CD4-positive, alpha-beta T cell treated with Interleukin-17A for 4 hours (primary cell): ENCODE data around the gene EEA1.
A peak's percentile ranks its signal among the peaks of the same experiment; 100 is the strongest.
"Not testable (repeated sequence)": the region's sequence is repeated elsewhere in the genome, so short reads cannot be mapped to it uniquely, and the experiment has no call there.

Experiments
- DNase-seq: peaks from one replicate; pipeline ENCODE4 v3.0.0-alpha.2; 2020; ENCODE audit warnings: mixed read lengths

Gene EEA1

DNA sequence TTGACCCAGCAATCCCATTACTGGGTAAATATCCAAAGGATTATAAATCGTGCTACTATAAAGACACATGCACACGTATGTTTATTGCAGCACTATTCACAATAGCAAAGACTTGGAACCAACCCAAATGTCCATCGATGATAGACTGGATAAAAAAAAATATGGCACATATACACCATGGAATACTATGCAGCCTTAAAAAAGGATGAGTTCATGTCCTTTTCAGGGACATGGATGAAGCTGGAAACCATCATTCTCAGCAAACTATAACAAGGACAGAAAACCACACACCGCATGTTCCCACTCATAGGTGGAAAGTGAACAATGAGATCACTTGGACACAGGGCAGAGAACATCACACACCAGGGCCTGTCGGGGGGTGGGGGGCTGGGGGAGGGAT is 134.7 kb downstream of the EEA1 start:
- DNase-seq: not testable (repeated sequence)

DNA sequence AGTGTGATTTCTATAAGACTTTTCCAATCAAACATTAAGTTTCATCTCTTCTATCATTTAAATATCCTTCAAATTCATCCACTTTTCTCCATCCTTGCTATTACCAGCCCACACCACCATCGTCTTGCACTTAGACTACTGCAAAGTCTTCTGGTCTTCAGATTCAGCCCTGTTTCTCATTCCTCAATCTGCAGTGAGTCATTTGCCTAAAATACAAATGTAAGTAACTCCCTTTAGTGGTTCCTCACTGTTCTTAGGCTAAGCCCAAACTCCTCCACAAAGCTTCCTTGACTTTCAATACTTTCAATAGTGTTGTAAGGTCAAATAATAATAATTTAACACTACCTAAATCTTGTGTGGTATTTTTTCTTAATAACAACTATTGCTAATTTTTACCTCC is 143.1 kb downstream of the EEA1 start:
- DNase-seq: no peak

- no peak for DNase-seq
Observed at GRCh38 chr12:92785563-92785950, 143.5 kb downstream of the EEA1 start.

DNA sequence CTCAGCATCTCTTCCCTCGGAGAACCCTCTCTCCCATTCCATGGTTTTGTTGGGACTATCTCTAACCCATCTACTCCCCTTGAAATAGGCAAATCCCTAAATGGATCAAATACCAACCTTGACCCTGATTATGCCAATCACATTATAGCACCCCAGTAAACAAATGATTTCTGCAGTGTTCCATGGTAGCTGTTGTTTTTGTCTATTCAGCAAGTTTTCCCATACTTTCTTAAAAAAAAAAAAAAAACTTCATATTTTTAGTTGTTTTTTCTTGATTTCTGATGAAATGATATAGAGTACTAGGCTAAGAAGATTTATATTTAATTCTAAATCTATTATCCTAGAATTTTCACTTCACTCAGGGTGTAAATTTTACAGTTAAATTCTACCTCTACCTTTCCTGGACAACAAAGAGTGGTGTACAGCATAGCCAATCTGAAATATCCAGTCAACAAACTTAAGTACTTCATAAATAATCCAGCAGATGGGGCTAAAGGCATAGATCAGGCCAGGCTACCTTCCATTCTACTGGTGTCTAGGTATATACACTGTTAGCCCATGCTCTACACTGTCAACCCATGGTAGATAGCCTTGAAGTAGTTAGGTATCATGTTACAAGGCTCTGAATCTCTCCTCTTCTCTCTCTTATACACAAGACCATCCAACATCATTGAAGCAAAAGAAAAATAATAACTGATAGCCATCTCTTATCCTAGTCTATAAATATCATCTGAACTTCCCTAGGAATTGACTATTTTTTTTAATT is 144.1 kb downstream of the EEA1 start:
- DNase-seq: peak; percentile 22

- DNase-seq: no peak
Observed at GRCh38 chr12:92784356-92784755, 144.7 kb downstream of the EEA1 start.

GRCh38 chr12:92779902-92780301 is 149.2 kb downstream of the EEA1 start:
- no peak for DNase-seq

GRCh38 chr12:92778525-92778924 is 150.6 kb downstream of the EEA1 start:
- DNase-seq: no peak

GRCh38 chr12:92775416-92775815 is 153.7 kb downstream of the EEA1 start:
- DNase-seq: no peak

- no peak for DNase-seq
Observed at GRCh38 chr12:92771001-92771400, 158.1 kb downstream of the EEA1 start.

DNA sequence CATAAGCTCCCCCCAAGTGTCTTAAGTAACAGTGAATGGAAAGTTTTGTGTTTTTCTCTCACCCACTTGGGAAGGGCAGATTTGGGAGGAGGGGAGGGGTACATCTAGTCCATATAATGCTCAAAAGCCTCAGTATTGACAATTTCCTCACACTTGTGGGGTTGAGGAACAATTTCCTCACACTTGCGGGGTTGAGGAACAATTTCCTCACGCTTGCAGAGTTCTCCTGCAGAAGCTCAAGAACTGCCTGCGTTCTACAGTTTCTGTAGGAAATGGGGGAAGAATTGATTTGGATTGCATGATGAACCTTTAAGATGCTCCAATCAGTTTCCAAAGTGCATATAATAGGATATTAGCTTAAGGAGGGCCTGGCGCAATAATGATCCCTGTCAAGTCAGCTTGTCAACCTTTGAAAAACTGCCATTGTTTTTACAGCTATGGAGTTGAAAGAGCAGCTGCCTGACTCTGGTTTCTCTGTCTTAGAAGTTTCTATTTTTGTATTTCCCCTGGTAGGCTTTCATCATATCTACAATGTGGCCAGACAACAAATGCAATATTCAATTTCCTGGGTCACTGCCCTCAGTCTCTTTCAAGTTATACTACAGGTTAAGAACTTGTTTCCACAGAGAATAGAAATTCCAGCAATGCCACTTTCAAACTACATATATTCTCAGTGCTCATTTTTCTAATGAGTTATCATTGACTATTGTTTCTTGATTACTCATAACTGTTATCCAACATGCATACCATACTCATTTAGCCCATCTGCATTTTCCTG is 159.8 kb downstream of the EEA1 start:
- DNase-seq: no peak

DNA sequence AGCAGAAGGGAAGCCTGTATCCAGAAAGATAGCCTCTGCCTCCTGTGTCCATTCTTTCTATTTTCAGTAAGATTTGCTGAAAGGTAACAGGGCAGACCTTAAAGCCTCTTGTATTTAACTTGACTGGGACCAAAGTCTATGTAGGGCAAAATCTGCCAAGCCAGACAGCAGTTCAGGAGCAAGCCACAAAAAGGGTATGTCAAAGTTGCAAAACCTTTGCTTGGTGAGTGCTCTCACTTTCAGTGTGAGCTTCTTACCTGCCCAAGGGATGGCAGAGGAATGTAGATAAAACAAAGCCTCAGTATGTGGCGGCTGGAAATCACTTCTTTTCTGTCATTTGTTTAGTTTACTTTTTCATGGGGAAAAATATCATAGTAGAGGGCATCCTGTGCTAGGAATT is 163.2 kb downstream of the EEA1 start:
- no peak for DNase-seq

DNA sequence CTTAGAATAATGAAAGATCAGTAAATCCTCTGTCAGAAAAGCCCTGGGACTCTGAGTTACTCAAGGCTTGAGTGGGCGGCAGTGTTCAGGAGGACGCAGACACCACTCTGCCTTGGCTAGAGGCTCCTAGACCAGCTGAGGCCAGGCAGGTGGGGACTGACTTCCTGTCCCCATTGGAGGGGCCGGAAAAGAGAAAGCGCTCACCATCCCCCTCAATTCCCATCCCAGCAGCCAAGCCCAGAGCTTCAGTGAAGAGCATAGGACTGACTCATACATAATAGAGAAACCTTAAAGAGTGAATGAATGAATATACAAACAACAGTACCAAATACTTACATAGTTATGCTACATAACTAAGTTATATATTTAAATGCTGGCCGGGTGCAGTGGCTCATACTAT is 164.3 kb downstream of the EEA1 start:
- no peak for DNase-seq

DNA sequence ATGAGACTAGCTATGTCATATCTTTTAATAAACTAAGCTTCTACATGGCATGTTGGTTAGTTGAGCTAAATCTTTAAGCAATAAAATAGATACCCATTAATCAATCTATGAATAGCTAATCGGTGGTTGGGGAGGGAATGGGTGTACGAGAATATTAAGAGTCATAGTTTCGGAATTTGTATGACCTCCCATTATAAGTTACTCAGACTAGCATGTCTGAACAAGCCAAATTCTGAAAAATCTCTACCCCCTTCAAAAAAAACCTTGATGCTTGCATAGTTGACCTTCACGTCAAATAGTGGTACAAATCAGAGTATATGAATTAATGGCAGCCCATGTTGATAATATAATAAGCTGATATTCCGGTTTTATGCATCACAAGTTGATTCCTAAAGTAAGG is 166.3 kb downstream of the EEA1 start:
- no peak for DNase-seq

- no peak for DNase-seq
Observed at GRCh38 chr12:92759634-92760268, 169.3 kb downstream of the EEA1 start.

GRCh38 chr12:92757597-92758121 is 171.4 kb downstream of the EEA1 start:
- DNase-seq: no peak

GRCh38 chr12:92756898-92757596 is 172.0 kb downstream of the EEA1 start:
- no peak for DNase-seq

DNA sequence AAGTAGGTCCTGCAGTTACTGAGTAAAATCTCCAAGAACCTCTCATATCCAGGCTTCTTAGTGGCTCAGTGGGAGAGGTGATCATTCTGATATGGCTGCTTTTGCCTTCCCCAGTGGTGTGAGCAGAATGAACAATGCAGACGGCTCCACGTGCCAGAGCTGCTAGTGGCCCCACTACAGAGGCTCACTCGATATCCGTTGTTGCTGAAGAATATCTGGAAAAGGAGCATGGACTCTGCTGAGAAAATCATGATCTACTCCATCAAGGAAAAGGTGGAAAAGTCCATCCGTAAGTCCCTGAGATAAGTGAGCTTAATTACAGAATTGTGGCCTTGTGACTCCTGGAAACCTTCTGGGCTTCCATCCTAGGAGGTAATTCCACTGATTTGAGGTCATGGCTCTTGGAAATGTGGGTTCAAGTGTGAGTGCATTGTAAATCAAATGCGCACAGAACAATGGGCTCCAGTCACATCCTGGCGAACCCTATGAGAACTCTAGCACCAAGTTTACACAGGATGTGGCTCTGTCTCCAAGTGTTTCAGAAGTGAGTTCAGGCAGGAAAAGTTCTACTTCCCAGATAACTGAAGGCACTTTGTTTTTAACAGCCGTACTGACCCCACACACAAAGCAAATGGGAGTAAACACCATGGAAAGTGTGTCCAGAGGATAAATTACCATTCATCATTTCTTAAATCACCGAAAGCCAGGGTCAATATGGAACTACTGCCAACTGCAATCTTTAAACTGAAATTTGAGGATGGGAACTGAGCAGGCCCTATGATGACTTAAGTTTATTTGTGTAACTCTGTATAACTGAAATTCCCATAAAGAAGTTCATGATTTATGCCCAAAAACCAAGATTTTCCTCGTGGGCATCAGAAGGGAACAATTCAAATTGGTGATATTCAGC is 174.9 kb downstream of the EEA1 start:
- DNase-seq: no peak

DNA sequence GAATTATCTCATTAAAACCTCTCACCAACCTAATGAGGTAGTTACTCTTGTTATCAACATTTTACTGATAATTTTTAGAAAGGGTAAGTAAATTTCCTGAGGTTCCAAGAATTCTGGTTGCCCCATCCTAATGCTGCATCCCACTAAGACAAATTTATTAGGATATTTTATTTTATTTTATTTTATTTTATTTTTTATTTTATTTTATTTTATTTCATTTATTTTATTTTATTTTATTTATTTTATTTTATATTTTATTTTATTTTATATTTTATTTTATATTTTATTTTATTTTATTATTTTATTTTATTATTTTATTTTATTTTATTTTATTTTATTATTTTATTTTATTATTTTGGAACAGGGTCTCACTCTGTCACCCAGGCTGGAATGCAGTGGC is 179.4 kb downstream of the EEA1 start:
- not testable (repeated sequence) for DNase-seq

DNA sequence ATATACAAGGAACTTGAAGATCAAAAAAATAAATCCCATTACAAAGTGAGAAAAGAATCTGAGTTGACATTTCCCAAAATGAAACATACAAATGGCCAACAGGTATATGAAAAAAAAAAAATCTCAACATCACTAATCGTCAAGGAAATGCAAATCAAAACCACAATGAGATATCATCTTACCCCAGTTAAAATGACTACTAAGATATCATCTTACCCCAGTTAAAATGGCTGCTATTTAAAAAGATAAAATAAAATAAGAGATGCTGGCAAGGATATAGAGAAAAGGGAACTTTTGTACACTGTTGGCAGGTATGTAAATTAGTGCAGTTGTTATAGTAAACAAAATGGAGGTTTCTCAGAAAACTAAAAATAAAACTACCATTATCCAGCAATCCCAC is 181.9 kb downstream of the EEA1 start:
- no peak for DNase-seq

GRCh38 chr12:92745856-92746550 is 183.1 kb downstream of the EEA1 start:
- DNase-seq: no peak

DNA sequence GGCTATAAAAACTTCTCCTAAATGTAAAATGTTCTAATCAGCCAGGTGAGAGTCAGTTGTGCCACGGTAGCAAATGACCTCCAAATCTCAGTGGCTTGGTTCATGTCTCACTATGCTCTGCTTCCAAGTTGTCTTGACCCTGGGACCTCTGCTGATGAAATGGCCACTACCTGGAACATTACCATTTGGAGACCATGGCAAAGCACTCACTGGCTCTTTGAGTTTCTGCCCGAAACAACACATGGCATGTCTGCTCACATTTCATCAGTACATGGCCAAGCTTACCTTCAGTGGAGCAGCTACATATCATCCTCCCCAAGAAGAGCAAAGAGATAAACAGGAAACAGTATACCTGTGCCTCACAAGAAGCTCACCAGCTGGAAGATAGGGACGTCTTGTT is 186.1 kb downstream of the EEA1 start:
- no peak for DNase-seq
